Type B pancreatic cell (in vitro differentiated cells): Measurements from ENCODE around the gene DQX1. TPM values are rescaled to one million over a fixed set of nuclear protein-coding genes. Genes with fewer than 3 reads are reported as not detected.
A peak's percentile ranks its signal among the peaks of the same experiment; 100 is the strongest.

ENCODE experiments used
- DNase-seq: peaks from one replicate; pipeline ENCODE4 v3.0.0; 2021; ENCODE audit warnings: mixed read lengths; ENCODE audit not compliant: unreplicated experiment; ENCODE audit errors: extremely low spot score
- H3K27ac Mint-ChIP-seq: 2 replicates; pipeline ENCODE4 v1.8.0; 2021; ENCODE audit warnings: mild to moderate bottlenecking, mixed read lengths
- H3K27me3 Mint-ChIP-seq: 2 replicates; pipeline ENCODE4 v1.8.0; 2021; ENCODE audit warnings: mixed read lengths
- H3K36me3 Mint-ChIP-seq: 2 replicates; pipeline ENCODE4 v1.8.0; 2021; ENCODE audit warnings: mixed read lengths
- H3K4me1 Mint-ChIP-seq: one replicate; pipeline ENCODE4 v1.8.0; 2021; ENCODE audit warnings: mixed read lengths; ENCODE audit not compliant: unreplicated experiment
- H3K4me3 Mint-ChIP-seq: 2 replicates; pipeline ENCODE4 v1.8.0; 2021; ENCODE audit warnings: mild to moderate bottlenecking, mixed read lengths
- H3K9me3 Mint-ChIP-seq: 2 replicates; pipeline ENCODE4 v1.8.0; 2021; ENCODE audit warnings: mixed read lengths
- CTCF ChIP-seq: fragments of 200-600 bp; sonication (generic); conservative IDR thresholded peaks from 2 replicates; pipeline ENCODE4 v1.5.0; 2021; ENCODE audit warnings: antibody characterized with exemption, mild to moderate bottlenecking
- total RNA-seq: library from RNA; stranded (reverse); gene quantifications from 2 replicates; pipeline ENCODE4 v1.2.1, GENCODE V29; 2021; ENCODE audit warnings: low replicate concordance

Gene DQX1
- total RNA-seq, 1 donor from 2014 or later: 1.4 TPM

- Mint-ChIP-seq H3K27me3 (peaks cover 91% of the 10 kb centered on the region), H3K4me3 (no peak overlapping the region), H3K27ac (no peak overlapping the region), H3K9me3 (no peaks in the 10 kb centered on the region), H3K36me3 (peaks cover 3% of the 10 kb centered on the region), H3K4me1 (no peaks in the 10 kb centered on the region)
- DNase-seq: no peak
- TF ChIP-seq CTCF: no peak
These were observed 9.9 kb downstream of the DQX1 start for GRCh38 chr2:74515981-74516633.

GRCh38 chr2:74515271-74515980 is 10.6 kb downstream of the DQX1 start:
- no peaks in the 10 kb centered on the region for H3K4me1 Mint-ChIP-seq
- H3K36me3 Mint-ChIP-seq: peaks cover 3% of the 10 kb centered on the region
- DNase-seq: no peak
- no peak overlapping the region for H3K27ac Mint-ChIP-seq
- H3K27me3 Mint-ChIP-seq: peaks cover 90% of the 10 kb centered on the region
- TF ChIP-seq CTCF: no peak
- H3K4me3 Mint-ChIP-seq: peak overlapping the region; percentile 55
- no peaks in the 10 kb centered on the region for H3K9me3 Mint-ChIP-seq

GRCh38 chr2:74514368-74515270 is 11.4 kb downstream of the DQX1 start, which contains the start of gene TLX2:
TSS of gene TLX2 (plus strand) at chr2:74514450. CDS start at chr2:74514807, 357 bp downstream.
- Mint-ChIP-seq H3K4me1 (no peaks in the 10 kb centered on the region), H3K4me3 (peak within 1 kb of the TSS; percentile 55), H3K9me3 (no peaks in the 10 kb centered on the region), H3K36me3 (peaks cover 3% of the 10 kb centered on the region), H3K27ac (no peak within 1 kb of the TSS), H3K27me3 (peaks cover 90% of the 10 kb centered on the region)
- TF ChIP-seq CTCF: no peak
- no peak for DNase-seq

- peak overlapping the region; percentile 34 for H3K4me3 Mint-ChIP-seq
- no peak for DNase-seq
- peaks cover 85% of the 10 kb centered on the region for H3K27me3 Mint-ChIP-seq
- no peak for TF ChIP-seq CTCF
- H3K36me3 Mint-ChIP-seq: peaks cover 3% of the 10 kb centered on the region
- H3K27ac Mint-ChIP-seq: no peak overlapping the region
- peaks cover 1% of the 10 kb centered on the region for H3K4me1 Mint-ChIP-seq
- no peaks in the 10 kb centered on the region for H3K9me3 Mint-ChIP-seq
These were observed 12.2 kb downstream of the DQX1 start for GRCh38 chr2:74513605-74514367.
